SK-N-MC (cell line): Measurements from ENCODE around the gene KLHL14.
"Not testable (repeated sequence)": the region's sequence is repeated elsewhere in the genome, so short reads cannot be mapped to it uniquely, and the experiment has no call there.

Source experiments
- DNase-seq: peaks from one replicate; pipeline ENCODE4 v3.0.0-alpha.2; 2011; ENCODE audit warnings: low read depth, low spot score
- H3K27ac ChIP-seq: fragments of 200-600 bp; sonication (generic); 2 replicates; pipeline ENCODE4 v1.5.1; 2016; ENCODE audit warnings: mixed run types
- H3K36me3 ChIP-seq: fragments of 200-600 bp; sonication (generic); 2 replicates; pipeline ENCODE4 v1.6.1; 2017; ENCODE audit warnings: antibody characterized with exemption, low read length, mixed read lengths; ENCODE audit not compliant: insufficient read depth
- H3K4me3 ChIP-seq: fragments of 200-600 bp; sonication (generic); 2 replicates; pipeline ENCODE4 v1.5.1; 2016
- H3K9ac ChIP-seq: fragments of 200-600 bp; sonication (generic); 2 replicates; pipeline ENCODE4 v1.8.0; 2017; ENCODE audit warnings: mixed run types, mixed read lengths; ENCODE audit not compliant: insufficient read length
- H3K9me3 ChIP-seq: fragments of 200-600 bp; sonication (generic); 2 replicates; pipeline ENCODE4 v1.6.1; 2017; ENCODE audit warnings: low read depth, mild to moderate bottlenecking, antibody characterized with exemption, low read length, moderate library complexity, mixed read lengths
- EZH2 ChIP-seq: fragments of 200-600 bp; sonication (generic); IDR thresholded peaks from one replicate; pipeline ENCODE4 v1.6.1; 2017; ENCODE audit warnings: antibody characterized with exemption
- FOXP2 ChIP-seq: optimal IDR thresholded peaks from 2 replicates; pipeline ENCODE3; 2011; ENCODE audit warnings: mild to moderate bottlenecking, moderate library complexity; ENCODE audit not compliant: insufficient read depth; ENCODE audit errors: extremely low read length, control extremely low read depth
- POLR2AphosphoS5 ChIP-seq: IDR thresholded peaks from 2 replicates; pipeline ENCODE4 v1.6.1; 2012; ENCODE audit warnings: mild to moderate bottlenecking, low read depth, low read length, borderline replicate concordance

Gene KLHL14

GRCh38 chr18:32668956-32669355 lies 103.9 kb downstream of the KLHL14 start:
- no peak overlapping the region for H3K4me3 ChIP-seq
- H3K36me3 ChIP-seq, result no peaks in the 10 kb centered on the region
- no peak overlapping the region for H3K9ac ChIP-seq
- TF ChIP-seq POLR2AphosphoS5 (no peak), EZH2 (no peak), FOXP2 (no peak)
- H3K27ac ChIP-seq, result 0 out of 2 replicates have a peak overlapping the region, but pooled peaks have one; percentile 9
- H3K9me3 ChIP-seq, result no peaks in the 10 kb centered on the region
- DNase-seq, result no peak

GRCh38 chr18:32661486-32662299 lies 111.1 kb downstream of the KLHL14 start:
- Histone ChIP-seq H3K4me3 (no peak overlapping the region), H3K27ac (no peak overlapping the region), H3K9ac (no peak overlapping the region), H3K9me3 (no peaks in the 10 kb centered on the region), H3K36me3 (no peaks in the 10 kb centered on the region)
- DNase-seq, result no peak
- TF ChIP-seq FOXP2, result no peak
- no peak for TF ChIP-seq POLR2AphosphoS5

GRCh38 chr18:32654507-32654906 lies 118.3 kb downstream of the KLHL14 start:
- not testable (repeated sequence) for DNase-seq

DNA sequence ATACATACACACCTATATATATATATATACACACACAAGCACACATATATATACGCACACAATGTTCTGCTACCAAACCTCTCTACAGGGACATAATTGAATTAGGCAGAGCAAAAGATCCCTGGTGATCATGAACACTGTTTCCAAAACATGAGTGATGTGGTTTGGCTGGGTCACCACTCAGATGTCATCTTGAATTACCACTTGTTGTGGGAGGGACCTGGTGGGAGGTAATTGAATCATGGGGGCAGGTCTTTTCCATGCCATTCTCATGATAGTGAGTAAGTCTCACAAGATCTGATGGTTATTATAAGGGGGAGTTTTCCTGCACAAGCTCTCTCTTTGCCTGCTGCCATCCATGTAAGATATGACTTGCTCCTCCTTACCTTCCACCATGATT lies 135.2 kb downstream of the KLHL14 start:
- not testable (repeated sequence) for H3K36me3 ChIP-seq, H3K9me3 ChIP-seq, H3K4me3 ChIP-seq, H3K9ac ChIP-seq, DNase-seq, H3K27ac ChIP-seq

More at GRCh38 chr18:32654507-32654906, 118.3 kb downstream of the KLHL14 start:
- H3K9me3 ChIP-seq, H3K27ac ChIP-seq, H3K36me3 ChIP-seq, H3K9ac ChIP-seq, H3K4me3 ChIP-seq: not testable (repeated sequence)

DNA sequence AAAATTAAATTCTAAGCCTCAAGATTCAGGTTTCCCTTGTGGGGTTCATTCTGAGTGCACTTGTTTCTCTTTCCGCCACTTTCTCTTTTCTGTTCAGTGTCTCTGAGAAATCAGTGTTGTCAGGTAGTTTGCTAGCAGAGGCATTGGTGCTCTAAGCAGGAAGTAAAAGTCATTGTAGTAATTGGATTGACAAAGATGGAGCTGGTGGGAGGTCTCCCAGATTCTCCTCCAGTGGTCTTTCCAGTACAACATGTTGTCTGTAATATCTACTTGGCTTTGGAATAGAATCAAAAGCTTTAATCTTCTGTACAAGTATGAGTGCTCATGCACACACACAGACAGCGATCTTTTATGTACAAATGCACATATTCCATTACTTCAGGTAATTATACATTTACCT lies 135.6 kb downstream of the KLHL14 start:
- H3K4me3 ChIP-seq, result no peak overlapping the region
- no peaks in the 10 kb centered on the region for H3K9me3 ChIP-seq
- no peaks in the 10 kb centered on the region for H3K36me3 ChIP-seq
- H3K27ac ChIP-seq, result no peak overlapping the region
- no peak for DNase-seq
- TF ChIP-seq POLR2AphosphoS5 (no peak), EZH2 (no peak), FOXP2 (no peak)
- no peak overlapping the region for H3K9ac ChIP-seq

DNA sequence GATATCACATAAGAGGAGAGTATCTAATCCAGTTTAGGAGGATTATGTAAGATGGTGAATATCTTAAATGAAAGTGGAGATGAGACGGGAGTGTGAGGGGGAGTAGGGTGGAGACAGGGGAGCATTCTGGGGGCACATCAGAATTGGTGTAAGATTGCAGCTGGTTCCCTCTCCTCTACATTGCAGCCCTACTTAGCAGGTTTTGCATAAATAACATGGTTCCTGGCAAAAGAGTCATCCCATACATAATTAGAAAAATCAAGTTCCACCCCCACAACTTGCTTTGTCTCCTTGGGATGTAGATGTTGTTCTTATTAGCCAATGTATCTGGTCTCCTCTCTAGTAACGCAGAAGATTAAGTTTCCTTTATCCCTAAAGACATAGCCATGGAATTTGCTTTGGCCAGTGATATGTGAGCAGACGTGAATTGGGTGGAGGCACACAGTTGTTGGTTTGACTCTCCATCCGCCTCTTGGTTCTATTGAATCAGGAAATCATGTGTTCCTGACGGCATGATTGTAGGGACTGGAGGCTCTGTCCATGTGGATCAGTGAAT lies 137.9 kb downstream of the KLHL14 start:
- H3K9ac ChIP-seq, result no peak overlapping the region
- no peak for DNase-seq
- H3K9me3 ChIP-seq, result no peaks in the 10 kb centered on the region
- H3K27ac ChIP-seq, result no peak overlapping the region
- no peak overlapping the region for H3K4me3 ChIP-seq
- TF ChIP-seq POLR2AphosphoS5, result no peak
- TF ChIP-seq FOXP2, result no peak
- no peak for TF ChIP-seq EZH2
- H3K36me3 ChIP-seq, result no peaks in the 10 kb centered on the region

DNA sequence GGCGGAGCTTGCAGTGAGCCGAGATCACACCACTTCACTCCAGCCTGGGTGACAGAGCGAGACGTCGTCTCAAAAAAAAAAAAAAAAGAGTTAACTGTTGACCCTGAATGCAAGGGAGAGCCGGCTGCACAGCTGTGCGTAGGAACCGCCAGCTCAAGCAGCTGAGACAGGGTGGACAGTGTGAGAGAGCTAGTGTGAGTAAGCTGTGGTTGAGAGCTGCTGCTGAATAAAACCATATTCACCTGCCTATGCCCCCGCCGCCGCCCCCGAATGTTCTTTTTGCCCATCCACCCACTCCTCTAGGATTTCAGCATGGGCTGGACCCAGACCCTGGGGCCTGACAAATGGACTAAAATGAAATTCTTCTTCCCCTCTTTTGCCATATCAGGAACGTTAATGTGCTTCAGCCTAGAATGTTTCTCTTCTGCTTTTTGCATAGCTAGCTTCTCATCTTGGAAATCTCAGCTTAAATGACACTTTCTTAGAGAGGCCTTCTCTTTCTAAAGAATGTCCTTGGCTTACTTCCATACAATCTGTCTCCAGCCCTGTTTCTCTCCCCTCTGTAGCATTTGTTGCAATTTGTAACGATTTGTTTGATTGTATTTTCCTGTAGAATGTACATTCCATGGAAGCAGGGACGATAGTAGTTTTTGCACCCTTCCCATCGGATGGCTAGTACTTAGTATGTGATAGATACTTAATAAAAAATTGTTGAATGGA lies 142.7 kb downstream of the KLHL14 start:
- H3K27ac ChIP-seq, result no peak overlapping the region
- DNase-seq, result no peak
- no peaks in the 10 kb centered on the region for H3K36me3 ChIP-seq
- no peak overlapping the region for H3K4me3 ChIP-seq
- no peak for TF ChIP-seq EZH2
- no peak for TF ChIP-seq POLR2AphosphoS5
- no peak for TF ChIP-seq FOXP2
- H3K9ac ChIP-seq, result no peak overlapping the region
- no peaks in the 10 kb centered on the region for H3K9me3 ChIP-seq

DNA sequence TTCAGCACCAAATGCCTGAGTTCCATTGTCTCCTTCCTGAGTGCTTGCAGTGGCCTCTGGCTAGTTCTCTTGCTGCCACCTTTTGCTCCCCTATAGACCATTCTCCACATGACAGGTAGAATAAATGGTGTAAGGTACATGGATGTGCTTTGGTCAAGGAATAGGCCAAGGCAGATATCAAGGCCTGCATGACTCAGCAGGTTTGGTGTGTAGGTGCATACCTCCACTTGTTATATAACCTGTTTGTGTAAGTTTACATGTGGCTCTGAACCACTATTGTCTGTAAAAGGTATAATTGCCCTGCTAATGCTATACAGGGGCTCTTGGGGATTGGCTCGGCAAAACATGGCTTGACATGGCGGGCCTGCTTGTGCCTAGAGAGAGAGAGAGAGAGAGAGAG lies 143.5 kb downstream of the KLHL14 start:
- Histone ChIP-seq H3K27ac (no peak overlapping the region), H3K36me3 (no peaks in the 10 kb centered on the region), H3K9ac (no peak overlapping the region), H3K4me3 (no peak overlapping the region), H3K9me3 (no peaks in the 10 kb centered on the region)
- DNase-seq, result no peak
- TF ChIP-seq EZH2, result no peak
- TF ChIP-seq POLR2AphosphoS5, result no peak
- TF ChIP-seq FOXP2, result no peak
